GM12892 (cell line): ENCODE results near the gene ZNF322.

Experiments
- POLR2A ChIP-seq: IDR thresholded peaks from 2 replicates; pipeline ENCODE4 v1.6.1; 2011; ENCODE audit warnings: low read depth, low read length, control low read depth
- POLR2AphosphoS5 ChIP-seq: IDR thresholded peaks from 2 replicates; pipeline ENCODE4 v1.6.1; 2011; ENCODE audit warnings: low read depth, low read length, control low read depth
- TAF1 ChIP-seq: IDR thresholded peaks from 2 replicates; pipeline ENCODE4 v1.6.1; 2011; ENCODE audit warnings: low read depth, mild to moderate bottlenecking, control low read depth, low read length, borderline replicate concordance

- TF ChIP-seq POLR2A (no peak), TAF1 (no peak), POLR2AphosphoS5 (no peak)
These were observed 64.6 kb downstream of the ZNF322 start for GRCh38 chr6:26594730-26595632.
